Measurements from ENCODE around the gene PTN. TPM values are rescaled to one million over a fixed set of nuclear protein-coding genes. Genes with fewer than 3 reads are reported as not detected.
"Not testable (repeated sequence)": the region's sequence is repeated elsewhere in the genome, so short reads cannot be mapped to it uniquely, and the experiment has no call there.

Gene PTN
- polyA plus RNA-seq, 3 donors, result not detected

- H3K4me1 Mint-ChIP-seq, result no peaks in the 10 kb centered on the region
- no peak for TF ChIP-seq CTCF (IDR thresholded peaks at IDR 0.05)
- Histone ChIP-seq H3K9me3 (replicated peaks in 1 of 2; ENCODE audit: control insufficient read depth in 1 of 2, insufficient read depth in 1 of 2, low read length in 2 of 2) (peaks cover 8 to 17% of the 10 kb centered on the region in 2 donors), H3K4me2 (replicated peaks; ENCODE audit: extremely low read depth, low read length, poor library complexity, severe bottlenecking) (no peak overlapping the region), H3K4me3 (replicated peaks in 1 of 3; ENCODE audit: low read depth in 2 of 3, low read length in 3 of 3) (no peak overlapping the region), H2AFZ (ENCODE audit: insufficient read depth, low read depth, low read length, poor library complexity, severe bottlenecking) (no peak overlapping the region), H4K20me1 (ENCODE audit: insufficient read depth, low read length) (no peaks in the 10 kb centered on the region), H3K9ac (ENCODE audit: insufficient read depth, low read length, poor library complexity, severe bottlenecking) (no peak overlapping the region), H3K36me3 (replicated peaks in 1 of 2; ENCODE audit: control insufficient read depth in 1 of 2, insufficient read depth in 2 of 2, low read length in 2 of 2) (no peaks in the 10 kb centered on the region), H3K79me2 (ENCODE audit: insufficient read depth, low read length) (no peaks in the 10 kb centered on the region), H3K27ac (ENCODE audit: low read depth in 1 of 2, low read length in 2 of 2) (no peak overlapping the region), H3K27me3 (ENCODE audit: control insufficient read depth in 2 of 2, insufficient read depth in 2 of 2, low read length in 2 of 2) (no peaks in the 10 kb centered on the region), H3K4me1 (ENCODE audit: control insufficient read depth in 1 of 2, insufficient read depth in 2 of 2, low read length in 2 of 2) (no peaks in the 10 kb centered on the region)
- H3K4me3 Mint-ChIP-seq, result no peak overlapping the region
- no CpG with 5 or more reads among the region's 2 CpGs for WGBS (ENCODE audit: insufficient coverage)
- H3K36me3 Mint-ChIP-seq, result no peaks in the 10 kb centered on the region
- peaks cover 3 to 15% (median 9%) of the 10 kb centered on the region in 7 donors for H3K9me3 Mint-ChIP-seq
- H3K27ac Mint-ChIP-seq, result no peak overlapping the region
- intact Hi-C loops (cut with micrococcal nuclease), result no loop called here
- DNase-seq, result no peak
- H3K27me3 Mint-ChIP-seq (ENCODE audit: low read depth in 3 of 3), result peaks cover 0 to 2% (median 0%) of the 10 kb centered on the region in 3 donors
Measured at GRCh38 chr7:137269240-137269639, 74.3 kb downstream of the PTN start.

GRCh38 chr7:137268001-137268865 lies 75.3 kb downstream of the PTN start:
- 93% methylated on average over 18 of the region's 34 CpGs for WGBS (ENCODE audit: insufficient coverage)
- H3K9me3 ChIP-seq (replicated peaks in 1 of 2; ENCODE audit: control insufficient read depth in 1 of 2, insufficient read depth in 1 of 2, low read length in 2 of 2), result peaks cover 4 to 20% of the 10 kb centered on the region in 2 donors
- H3K27me3 Mint-ChIP-seq (ENCODE audit: low read depth in 3 of 3); intact Hi-C loops (cut with micrococcal nuclease); H4K20me1 ChIP-seq (ENCODE audit: insufficient read depth, low read length); H3K4me2 ChIP-seq (replicated peaks; ENCODE audit: extremely low read depth, low read length, poor library complexity, severe bottlenecking); H3K36me3 ChIP-seq (replicated peaks in 1 of 2; ENCODE audit: control insufficient read depth in 1 of 2, insufficient read depth in 2 of 2, low read length in 2 of 2); H3K36me3 Mint-ChIP-seq; H3K4me1 Mint-ChIP-seq; H3K9ac ChIP-seq (ENCODE audit: insufficient read depth, low read length, poor library complexity, severe bottlenecking); H3K4me3 Mint-ChIP-seq; DNase-seq; H3K4me3 ChIP-seq (replicated peaks in 1 of 3; ENCODE audit: low read depth in 2 of 3, low read length in 3 of 3); H2AFZ ChIP-seq (ENCODE audit: insufficient read depth, low read depth, low read length, poor library complexity, severe bottlenecking); H3K79me2 ChIP-seq (ENCODE audit: insufficient read depth, low read length); H3K27ac ChIP-seq (ENCODE audit: low read depth in 1 of 2, low read length in 2 of 2); H3K27me3 ChIP-seq (ENCODE audit: control insufficient read depth in 2 of 2, insufficient read depth in 2 of 2, low read length in 2 of 2); H3K4me1 ChIP-seq (ENCODE audit: control insufficient read depth in 1 of 2, insufficient read depth in 2 of 2, low read length in 2 of 2): not testable (repeated sequence)
- H3K27ac Mint-ChIP-seq, result peak overlapping the region in 1 of 7 donors; percentile 56
- peaks cover 3 to 15% (median 9%) of the 10 kb centered on the region in 7 donors for H3K9me3 Mint-ChIP-seq

Data from CD14-positive monocyte (primary cell).